Measurements from ENCODE around the gene MUC22. TPM values are rescaled to one million over a fixed set of nuclear protein-coding genes. Genes with fewer than 3 reads are reported as not detected.

Gene MUC22
- total and polyA plus RNA-seq, 2 of the 4 experiments (the other 2 are of a cell fraction): 0.02 TPM; not detected in 1

DNA sequence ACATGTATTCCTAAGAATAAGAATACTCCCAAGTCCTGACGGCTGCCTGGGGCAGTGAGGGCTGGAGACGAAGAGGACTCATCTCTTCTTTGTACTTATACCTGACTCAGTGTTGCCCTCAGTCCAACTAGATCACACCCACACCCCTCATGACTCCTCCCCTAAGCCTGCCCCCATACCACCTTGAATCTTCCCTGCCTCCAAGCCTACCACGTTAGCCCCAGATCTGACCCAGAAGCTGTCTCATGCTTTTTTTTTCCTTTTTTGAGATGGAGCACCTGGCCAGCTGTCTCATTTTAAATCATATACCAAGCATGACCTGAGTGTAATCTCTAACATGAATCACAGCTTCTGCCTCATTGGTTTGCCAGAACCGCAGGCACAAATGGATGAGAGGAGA, 45.2 kb downstream of the MUC22 start:
- Histone ChIP-seq H4K91ac (ENCODE audit: insufficient read depth, low read depth, low read length) (no peak overlapping the region), H2AK9ac (replicated peaks; ENCODE audit: low read depth, low read length, poor library complexity) (no peak overlapping the region), H3K36me3 (ENCODE audit: control insufficient read depth, insufficient read depth, low read length) (no peaks in the 10 kb centered on the region), H2BK15ac (ENCODE audit: low read depth, low read length) (no peak overlapping the region), H4K8ac (ENCODE audit: low read depth in 2 of 2, low read length in 2 of 2) (no peak overlapping the region), H2BK120ac (ENCODE audit: low read depth, low read length) (no peak overlapping the region), H3K56ac (ENCODE audit: extremely low read depth, insufficient read depth, low read length) (no peak overlapping the region), H3K4me3 (ENCODE audit: insufficient read depth, low read depth, low read length) (no peak overlapping the region), H2BK20ac (ENCODE audit: low read depth, low read length) (no peak overlapping the region), H2BK5ac (ENCODE audit: low read depth, low read length, poor library complexity, severe bottlenecking) (no peak overlapping the region), H3K9ac (ENCODE audit: low read depth, low read length) (no peak overlapping the region), H2AK5ac (ENCODE audit: low read depth, low read length) (no peak overlapping the region), H3K4ac (ENCODE audit: low read depth, low read length) (no peak overlapping the region), H4K20me1 (ENCODE audit: insufficient read depth, low read length) (peaks cover 3% of the 10 kb centered on the region; the same call in 1 of the 2 replicates), H3K9me3 (ENCODE audit: control insufficient read depth, insufficient read depth, low read length) (no peaks in the 10 kb centered on the region), H2AFZ (replicated peaks; ENCODE audit: low read length, poor library complexity) (no peak overlapping the region), H3K9me1 (ENCODE audit: insufficient read depth, low read length) (peaks cover 10% of the 10 kb centered on the region), H4K5ac (ENCODE audit: low read depth, low read length) (no peak overlapping the region), H3K4me2 (ENCODE audit: low read depth, low read length) (no peak overlapping the region), H3K23ac (ENCODE audit: low read depth, low read length) (no peak overlapping the region), H3K4me1 (ENCODE audit: control insufficient read depth, insufficient read depth, low read length) (peaks cover 11% of the 10 kb centered on the region), H3K79me1 (ENCODE audit: low read depth in 1 of 2, low read length in 2 of 2) (no peaks in the 10 kb centered on the region), H3K27ac (ENCODE audit: insufficient read depth, low read length) (no peak overlapping the region), H3K14ac (replicated peaks; ENCODE audit: low read depth, low read length) (no peak overlapping the region), H3K27me3 (ENCODE audit: control insufficient read depth, insufficient read depth, low read length) (peaks cover 9% of the 10 kb centered on the region), H3K18ac (ENCODE audit: low read depth, low read length) (no peak overlapping the region)
- no TSS peak for BruUV-seq (replicated peaks)
- ChIA-PET POLR2A (ENCODE audit: unreplicated experiment) (no interaction called here), CTCF (no interaction called here)
- ATAC-seq (ENCODE audit: low read depth): no peak
- WGBS, 2 experiments (ENCODE audit: extremely low coverage in 2 of 2, insufficient read length in 1 of 2): no CpG with 5 or more reads among the region's 4 CpGs
- in situ Hi-C loops (cut with MboI; ENCODE audit: low sequenced_read_pairs) (no loop called here), intact Hi-C loops (cut with micrococcal nuclease) (no loop called here), dilution Hi-C loops (cut with HindIII; ENCODE audit: low sequenced_read_pairs, unreplicated experiment) (no loop called here)
- TF ChIP-seq, protein P1, sequence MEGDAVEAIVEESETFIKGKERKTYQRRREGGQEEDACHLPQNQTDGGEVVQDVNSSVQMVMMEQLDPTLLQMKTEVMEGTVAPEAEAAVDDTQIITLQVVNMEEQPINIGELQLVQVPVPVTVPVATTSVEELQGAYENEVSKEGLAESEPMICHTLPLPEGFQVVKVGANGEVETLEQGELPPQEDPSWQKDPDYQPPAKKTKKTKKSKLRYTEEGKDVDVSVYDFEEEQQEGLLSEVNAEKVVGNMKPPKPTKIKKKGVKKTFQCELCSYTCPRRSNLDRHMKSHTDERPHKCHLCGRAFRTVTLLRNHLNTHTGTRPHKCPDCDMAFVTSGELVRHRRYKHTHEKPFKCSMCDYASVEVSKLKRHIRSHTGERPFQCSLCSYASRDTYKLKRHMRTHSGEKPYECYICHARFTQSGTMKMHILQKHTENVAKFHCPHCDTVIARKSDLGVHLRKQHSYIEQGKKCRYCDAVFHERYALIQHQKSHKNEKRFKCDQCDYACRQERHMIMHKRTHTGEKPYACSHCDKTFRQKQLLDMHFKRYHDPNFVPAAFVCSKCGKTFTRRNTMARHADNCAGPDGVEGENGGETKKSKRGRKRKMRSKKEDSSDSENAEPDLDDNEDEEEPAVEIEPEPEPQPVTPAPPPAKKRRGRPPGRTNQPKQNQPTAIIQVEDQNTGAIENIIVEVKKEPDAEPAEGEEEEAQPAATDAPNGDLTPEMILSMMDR (conservative IDR thresholded peaks at IDR 0.05; ENCODE audit: low read depth, low read length): no peak
- TF ChIP-seq MAFK (IDR thresholded peaks at IDR 0.05; ENCODE audit: low read depth, low read length) (no peak), CHD1 (IDR thresholded peaks at IDR 0.05; ENCODE audit: low read depth, low read length) (no peak), MAZ (IDR thresholded peaks at IDR 0.05; ENCODE audit: borderline replicate concordance, low read depth, low read length) (no peak), RAD21 (IDR thresholded peaks at IDR 0.05; ENCODE audit: low read length) (no peak), BHLHE40 (IDR thresholded peaks at IDR 0.05; ENCODE audit: low read depth, low read length) (no peak), CEBPB (IDR thresholded peaks at IDR 0.05; ENCODE audit: low read depth, low read length) (no peak), NFE2L2 (IDR thresholded peaks at IDR 0.05; ENCODE audit: low read depth, low read length) (no peak), POLR2A (IDR thresholded peaks at IDR 0.05; ENCODE audit: low read depth, low read length) (no peak), RCOR1 (IDR thresholded peaks at IDR 0.05; ENCODE audit: insufficient replicate concordance, low read length) (no peak), SMC3 (IDR thresholded peaks at IDR 0.05; ENCODE audit: low read depth, low read length) (no peak), RFX5 (IDR thresholded peaks at IDR 0.05; ENCODE audit: low read depth, low read length) (no peak), MXI1 (IDR thresholded peaks at IDR 0.05; ENCODE audit: borderline replicate concordance, low read depth, low read length) (no peak), FOS (IDR thresholded peaks at IDR 0.05; ENCODE audit: low read depth, low read length) (no peak)
- TF ChIP-seq, protein P2, sequence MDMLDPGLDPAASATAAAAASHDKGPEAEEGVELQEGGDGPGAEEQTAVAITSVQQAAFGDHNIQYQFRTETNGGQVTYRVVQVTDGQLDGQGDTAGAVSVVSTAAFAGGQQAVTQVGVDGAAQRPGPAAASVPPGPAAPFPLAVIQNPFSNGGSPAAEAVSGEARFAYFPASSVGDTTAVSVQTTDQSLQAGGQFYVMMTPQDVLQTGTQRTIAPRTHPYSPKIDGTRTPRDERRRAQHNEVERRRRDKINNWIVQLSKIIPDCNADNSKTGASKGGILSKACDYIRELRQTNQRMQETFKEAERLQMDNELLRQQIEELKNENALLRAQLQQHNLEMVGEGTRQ (IDR thresholded peaks at IDR 0.05; ENCODE audit: low read depth, low read length): no peak
- TF ChIP-seq, protein P3, sequence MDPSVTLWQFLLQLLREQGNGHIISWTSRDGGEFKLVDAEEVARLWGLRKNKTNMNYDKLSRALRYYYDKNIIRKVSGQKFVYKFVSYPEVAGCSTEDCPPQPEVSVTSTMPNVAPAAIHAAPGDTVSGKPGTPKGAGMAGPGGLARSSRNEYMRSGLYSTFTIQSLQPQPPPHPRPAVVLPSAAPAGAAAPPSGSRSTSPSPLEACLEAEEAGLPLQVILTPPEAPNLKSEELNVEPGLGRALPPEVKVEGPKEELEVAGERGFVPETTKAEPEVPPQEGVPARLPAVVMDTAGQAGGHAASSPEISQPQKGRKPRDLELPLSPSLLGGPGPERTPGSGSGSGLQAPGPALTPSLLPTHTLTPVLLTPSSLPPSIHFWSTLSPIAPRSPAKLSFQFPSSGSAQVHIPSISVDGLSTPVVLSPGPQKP (IDR thresholded peaks at IDR 0.05; ENCODE audit: borderline replicate concordance, low read depth, low read length): no peak
- no peak for DNase-seq

Data from IMR-90 (cell line).